ENCODE data around the gene C5orf52.
"Not testable (repeated sequence)": the region's sequence is repeated elsewhere in the genome, so short reads cannot be mapped to it uniquely, and the experiment has no call there.

Gene C5orf52

DNA sequence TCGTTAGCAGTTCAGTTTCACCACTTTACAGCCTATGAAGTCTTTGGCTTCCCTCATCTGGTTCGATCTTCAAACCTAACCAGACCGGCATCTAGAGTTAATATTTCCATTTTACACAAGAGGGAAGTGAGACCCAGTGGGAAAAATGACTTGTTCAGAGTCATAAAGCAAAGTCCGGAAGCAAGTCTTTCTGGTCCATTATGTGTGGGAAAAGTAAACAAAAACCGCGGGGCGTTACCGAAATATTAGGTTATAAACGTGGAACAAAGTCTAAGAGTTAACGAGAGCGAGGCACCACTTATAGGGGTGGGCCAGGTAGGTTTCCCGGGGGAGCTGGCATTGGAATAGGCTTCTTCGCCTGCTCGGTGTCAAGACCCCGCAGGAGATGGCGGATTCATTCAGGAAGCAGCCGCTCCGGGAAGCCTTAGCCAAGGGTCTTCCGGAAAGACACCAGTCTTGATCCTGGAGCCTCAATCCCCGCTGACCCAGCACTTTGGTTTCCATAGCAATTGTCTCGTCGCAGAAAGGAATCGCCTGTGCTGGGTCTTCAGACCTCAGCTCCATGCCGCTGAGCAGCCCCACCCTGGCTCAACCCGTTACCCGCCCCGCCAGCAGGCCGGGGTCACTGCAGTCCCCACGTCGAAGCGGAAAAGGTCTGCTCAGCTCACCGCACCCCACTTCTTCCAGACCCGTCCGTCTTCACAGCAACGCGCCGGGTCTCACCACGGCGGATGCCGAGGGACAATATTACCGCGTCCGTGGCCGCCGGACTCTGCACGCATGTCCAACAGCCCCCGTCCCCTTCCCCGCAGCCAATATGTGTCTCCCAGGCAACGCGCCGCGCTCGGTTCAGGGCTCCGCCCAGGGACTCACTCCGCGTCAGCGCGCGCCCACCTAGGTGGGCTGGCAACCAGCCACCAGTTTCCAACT, at the start of gene C5orf52:
Gene C5orf52, plus strand, starts transcription at position 872 of the 930 bp plus-strand sequence. CDS start 82 bp downstream, outside the sequence.
- peak; percentile 8 for DNase-seq (ENCODE audit: low spot score)

DNA sequence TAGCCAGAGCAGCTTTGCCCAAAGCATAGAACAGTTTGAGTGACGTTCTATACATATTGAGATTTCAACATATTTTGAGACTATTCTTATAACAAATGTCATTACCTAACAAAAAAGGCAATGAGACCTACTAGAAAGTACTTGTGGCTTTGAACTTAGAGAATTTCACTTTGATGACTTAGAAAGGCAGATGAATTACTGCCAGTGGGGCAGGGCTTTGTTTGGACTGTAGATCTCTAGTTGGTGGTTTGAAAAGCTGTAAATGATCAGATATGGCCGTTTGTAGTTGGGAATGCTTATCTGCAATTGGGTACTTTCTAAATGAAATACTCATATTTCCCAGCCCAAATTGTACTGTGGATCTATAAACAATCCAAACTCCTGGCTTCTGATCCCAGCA, 47.2 kb upstream of the C5orf52 start:
- no peak for DNase-seq (ENCODE audit: low spot score)

DNA sequence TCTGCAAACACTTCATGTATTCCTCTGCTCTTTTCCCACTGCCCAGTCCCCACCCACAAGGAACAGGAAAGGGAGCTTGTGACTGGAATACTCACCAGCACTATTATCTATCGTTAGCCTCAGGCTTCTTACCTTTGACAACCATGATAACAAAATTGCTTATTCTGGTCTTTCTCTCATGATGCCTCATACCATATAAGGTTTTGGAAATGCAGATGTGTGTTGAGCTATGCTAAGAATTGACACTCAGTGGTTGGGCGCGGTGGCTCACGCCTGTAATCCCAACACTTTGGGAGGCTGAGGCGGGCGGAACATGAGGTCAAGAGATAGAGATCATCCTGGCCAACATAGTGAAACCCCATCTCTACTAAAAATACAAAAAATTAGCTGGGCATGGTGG, 44.5 kb upstream of the C5orf52 start:
- DNase-seq (ENCODE audit: low spot score), result no peak

DNA sequence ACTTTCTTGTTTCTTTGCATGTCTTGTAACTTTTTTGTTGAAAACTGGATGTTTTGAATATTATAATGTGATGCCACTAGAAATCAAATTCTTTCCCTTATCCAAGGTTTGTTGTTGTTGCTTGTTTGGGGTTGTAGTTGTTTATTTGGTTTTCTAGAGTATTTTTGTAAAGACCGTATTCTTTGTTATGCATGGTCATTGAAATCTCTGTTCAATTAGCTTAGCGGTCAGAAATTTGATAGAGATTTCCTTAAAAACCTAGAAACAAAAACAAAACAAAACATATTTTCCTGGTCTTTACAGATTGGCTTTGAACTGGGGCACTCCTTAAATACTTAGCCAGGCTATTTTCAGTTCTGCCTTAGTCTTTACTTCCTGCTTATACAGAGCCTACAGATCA, 41.0 kb upstream of the C5orf52 start:
- DNase-seq (ENCODE audit: low spot score), result no peak

DNA sequence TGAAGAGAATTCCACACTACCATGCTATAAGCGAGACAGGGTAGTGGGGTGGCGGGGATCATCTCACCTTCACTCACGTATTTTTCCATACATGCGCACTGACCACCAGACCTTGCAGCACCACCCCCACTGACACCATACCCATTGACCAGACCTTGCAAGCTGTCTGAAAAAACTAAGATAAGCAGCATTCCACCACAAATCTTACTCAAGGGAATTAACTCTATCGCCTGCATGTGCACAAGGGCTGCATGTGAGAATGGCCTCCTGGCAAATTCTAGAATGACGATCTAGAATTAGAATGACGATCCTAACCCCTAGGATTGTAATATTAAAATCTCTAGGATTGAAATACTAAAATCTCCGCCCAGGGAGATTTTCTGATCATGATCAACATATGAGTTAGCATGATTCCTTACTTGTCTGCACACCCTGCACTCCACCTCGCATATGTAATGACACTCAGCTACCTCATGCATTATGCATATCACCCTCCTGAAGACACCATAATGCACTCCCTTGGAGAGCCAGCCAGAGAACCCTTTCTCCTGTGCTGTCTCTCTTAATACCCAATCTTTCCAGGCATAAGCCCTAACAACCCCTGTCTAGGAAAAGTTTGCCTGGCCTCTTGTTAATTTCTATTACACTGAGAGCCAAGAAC, 30.8 kb upstream of the C5orf52 start:
- no peak for DNase-seq (ENCODE audit: low spot score)

DNA sequence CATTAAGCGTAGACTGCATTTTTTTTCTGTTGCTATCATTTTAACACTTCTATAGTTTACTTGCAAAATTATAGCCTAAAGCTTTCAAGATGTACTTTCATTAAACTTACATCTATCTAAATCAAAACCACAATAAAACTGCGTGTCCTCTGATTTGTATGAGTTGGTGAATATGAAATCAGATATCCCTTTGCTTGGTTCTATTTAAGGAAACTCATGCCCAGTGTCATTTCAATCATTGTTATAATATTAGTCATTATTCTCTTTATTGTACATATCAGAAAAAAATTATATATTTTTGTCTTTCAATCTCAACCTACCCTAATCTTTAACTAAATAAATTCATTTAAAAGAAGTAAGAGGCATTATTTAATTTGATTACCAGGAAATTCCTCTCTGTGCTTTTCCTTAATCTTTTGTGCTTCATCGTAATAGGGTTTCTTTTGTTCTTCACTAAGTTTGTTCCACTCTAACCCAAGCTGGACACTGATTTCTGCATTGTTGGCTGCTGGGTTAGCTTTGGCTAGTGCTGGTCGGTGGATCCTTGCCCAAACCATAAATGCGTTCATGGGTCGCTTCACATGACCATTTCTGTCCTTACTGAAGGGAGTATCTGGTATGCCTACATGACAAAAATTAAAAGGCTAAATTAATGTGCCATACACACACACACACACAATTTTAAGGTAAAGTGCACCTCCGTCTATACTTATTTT, 22.9 kb upstream of the C5orf52 start:
- no peak for DNase-seq (ENCODE audit: low spot score)

DNA sequence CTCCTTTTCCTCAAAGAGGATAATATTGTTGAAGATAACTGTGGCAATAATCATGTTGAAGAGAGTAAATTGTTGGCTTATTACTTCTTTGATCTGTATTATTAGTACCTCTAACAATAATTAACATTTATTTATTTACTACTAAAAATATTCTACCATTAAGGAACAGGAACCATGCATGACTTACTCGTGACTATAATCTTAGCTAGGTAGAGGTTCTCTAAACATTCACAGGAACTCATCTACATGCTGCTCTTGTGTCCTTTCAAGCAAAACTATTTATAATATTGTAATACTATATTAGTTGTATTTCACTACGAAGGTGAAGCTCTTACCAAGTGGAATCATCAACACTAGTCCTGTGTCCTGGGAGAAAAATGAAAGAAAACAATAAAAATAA, 22.2 kb upstream of the C5orf52 start:
- DNase-seq (ENCODE audit: low spot score), result no peak

DNA sequence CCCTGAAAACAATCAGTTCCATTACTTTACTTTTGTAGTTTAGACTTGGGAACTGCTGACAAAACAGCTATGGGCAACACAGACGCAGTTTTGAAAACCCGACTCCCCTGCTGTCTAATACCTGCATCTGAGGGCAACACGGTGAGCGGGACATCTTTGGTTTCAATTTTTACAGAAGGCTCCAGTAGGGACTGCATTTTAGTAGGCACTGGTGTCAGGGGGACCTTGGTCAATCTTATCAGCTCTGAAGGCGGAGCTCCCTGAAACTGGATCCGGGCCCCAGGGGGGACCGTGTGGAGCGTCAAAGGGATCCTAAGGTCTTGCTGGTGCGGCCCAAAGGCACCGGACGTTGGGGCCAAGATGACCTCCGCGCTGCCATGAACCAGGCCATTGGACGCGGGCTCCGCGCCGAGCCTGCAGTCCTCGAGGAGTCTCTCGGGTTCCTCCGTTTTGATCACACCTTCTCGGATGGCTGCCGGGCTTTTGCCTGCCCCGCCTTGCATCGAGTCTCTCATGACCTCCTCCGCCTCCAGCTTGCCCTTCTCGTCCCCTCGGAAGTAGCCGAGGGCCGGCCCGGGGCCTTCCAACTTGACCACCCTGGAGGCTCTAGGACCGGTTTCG, 20.2 kb upstream of the C5orf52 start:
- no peak for DNase-seq (ENCODE audit: low spot score)

DNA sequence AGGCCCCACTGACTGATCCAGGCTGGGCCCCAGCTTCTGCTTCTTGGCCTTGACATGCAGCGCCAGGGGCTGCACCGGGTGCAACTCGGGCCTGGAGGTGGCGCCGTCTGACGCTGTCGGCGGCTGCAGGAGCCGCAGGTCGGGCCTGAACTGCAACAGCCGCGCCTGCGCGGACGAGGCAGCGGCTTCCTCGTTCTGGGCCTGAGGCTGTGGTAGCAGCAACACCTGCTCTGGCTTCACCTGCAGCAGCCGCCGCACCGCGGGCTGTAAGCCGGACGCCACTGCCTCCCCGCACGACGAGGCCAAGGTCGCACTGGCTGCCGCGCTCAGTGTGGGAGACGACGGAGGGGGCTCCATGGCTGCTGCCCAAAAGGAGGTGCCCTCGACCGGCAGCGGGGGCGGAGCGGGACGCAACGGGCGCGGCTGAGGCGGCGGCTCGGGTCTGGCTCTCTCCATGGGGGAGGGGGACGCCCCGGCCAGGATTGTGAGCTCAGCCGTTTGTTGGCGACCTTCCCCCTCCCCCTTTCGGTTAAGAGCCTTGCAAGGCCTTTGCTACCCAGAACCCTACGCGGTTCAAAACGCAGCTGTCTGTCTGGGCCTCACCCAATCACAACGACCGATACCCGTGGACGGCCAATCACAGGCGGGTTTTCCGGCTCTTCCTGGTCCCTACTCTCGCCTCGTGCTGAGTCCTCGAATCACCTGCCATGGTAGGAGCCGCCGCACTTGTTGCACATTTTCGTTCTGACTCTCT, 19.5 kb upstream of the C5orf52 start:
- DNase-seq (ENCODE audit: low spot score), result peak; percentile 87

DNA sequence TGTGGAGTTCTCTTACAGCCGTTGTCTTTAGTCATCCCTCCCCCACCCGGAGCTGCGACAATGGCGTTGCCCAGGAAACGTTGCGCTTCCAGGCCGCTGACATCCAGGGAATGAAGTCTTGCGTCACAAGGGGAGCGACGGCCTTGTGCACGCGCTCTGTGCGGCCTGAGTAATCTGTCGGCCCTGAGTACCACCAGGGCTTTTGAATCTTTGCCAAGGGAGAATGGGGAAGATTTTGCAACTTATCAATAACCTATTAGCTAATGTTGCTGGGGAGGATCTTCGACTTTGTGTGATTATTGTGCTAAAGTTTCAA, 19.0 kb upstream of the C5orf52 start, which contains the start of gene SOX30:
Gene SOX30, minus strand, starts transcription at position 62 of the 316 bp plus-strand sequence. CDS start 360 bp downstream, outside the sequence.
- no peak for DNase-seq (ENCODE audit: low spot score)

DNA sequence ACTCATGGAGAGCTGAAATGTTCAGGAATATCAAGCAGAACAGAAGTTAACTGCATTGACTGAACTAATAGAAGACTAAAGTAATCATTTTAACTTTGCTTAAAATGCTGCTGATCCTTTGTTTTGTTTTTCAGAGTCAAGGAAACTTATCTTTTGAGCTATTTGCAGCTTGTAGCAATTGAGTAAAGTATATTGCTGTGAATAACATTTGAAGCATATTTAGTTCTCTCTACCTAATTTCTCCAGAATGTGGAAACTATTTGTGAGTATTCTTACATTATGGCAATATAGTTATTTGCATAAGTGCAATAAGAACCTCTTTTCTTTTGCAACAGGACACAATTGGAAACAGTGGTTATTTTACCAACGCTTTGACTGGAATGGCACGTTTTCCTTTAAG, 13.8 kb upstream of the C5orf52 start:
- DNase-seq (ENCODE audit: low spot score), result no peak

DNA sequence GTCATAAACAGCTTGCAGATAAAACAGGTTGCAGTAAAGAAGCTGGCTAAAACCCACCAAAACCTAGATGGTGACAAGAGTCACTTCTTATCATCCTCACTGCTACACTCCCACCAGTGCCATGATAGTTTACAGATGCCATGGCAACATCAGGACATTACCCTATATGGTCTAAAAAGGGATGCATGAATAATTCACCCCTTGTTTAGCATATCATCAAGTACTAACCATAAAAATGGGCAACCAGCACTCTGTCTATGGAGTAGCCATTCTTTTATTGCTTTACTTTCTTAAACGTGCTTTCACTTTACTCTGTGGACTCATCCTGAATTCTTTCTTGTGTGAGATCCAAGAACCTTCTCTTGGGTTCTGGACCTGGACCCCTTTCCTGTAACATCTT, 12.4 kb upstream of the C5orf52 start:
- DNase-seq (ENCODE audit: low spot score), result no peak

DNA sequence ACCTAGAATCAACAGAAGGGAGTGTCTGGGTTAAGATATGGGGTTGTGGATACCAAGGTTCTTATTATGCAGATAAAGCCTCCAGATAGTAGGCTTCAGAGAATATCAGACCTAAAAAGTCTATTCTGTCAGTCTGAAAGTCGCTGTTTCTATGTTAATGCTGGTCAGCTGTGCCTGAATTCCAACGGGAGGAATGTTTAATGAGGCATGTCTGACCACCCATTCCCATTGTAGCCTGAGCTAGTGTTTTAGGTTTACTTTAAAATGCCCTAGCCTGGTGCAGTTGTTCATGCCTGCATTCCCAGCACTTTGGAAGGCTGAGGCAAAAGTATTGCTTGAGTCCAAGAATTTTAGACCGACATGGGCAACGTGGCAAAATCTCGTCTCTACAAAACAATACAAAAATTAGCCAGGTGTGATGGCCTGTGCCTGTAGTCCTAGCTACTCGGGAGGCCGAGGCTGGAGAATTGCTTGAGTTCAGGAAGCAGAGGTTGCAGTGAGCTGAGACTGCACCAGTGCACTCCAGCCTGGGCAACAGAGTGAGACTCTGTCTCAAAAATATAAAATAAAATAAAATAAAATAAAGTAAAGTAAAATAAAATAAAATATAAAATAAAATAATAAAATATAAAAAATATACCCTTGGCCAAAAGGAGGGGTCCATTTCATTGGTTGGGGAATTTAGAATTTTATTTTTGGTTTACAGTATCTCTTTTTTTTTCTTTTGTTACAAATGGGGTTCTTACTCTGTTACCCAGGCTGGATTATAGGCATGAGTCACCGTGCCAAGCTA, 11.3 kb upstream of the C5orf52 start:
- no peak for DNase-seq (ENCODE audit: low spot score)

DNA sequence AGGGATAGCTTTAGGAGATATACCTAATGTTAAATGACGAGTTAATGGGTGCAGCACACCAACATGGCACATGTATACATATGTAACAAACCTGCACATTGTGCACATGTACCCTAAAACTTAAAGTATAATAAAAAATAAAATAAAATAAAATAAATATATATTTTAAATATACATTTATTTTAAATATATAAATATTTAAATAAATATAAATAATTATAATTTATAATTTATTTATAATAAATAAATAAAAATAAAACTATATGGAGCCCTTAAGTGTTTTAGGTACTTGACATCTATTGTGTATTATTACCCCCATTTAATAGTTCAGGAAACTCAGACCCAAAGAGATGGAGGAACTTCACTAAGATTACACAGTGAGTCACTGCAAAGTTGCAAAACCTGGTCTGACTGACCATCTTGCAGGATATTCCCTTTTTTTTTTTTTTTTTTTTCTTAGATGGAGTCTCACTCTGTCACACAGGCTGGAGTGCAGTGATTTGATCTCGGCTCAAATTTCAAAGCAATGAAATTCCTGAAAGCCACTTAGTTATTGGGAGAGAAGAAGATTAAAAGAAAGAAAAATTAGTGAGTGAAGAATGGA, 5.8 kb upstream of the C5orf52 start:
- DNase-seq (ENCODE audit: low spot score), result no peak

DNA sequence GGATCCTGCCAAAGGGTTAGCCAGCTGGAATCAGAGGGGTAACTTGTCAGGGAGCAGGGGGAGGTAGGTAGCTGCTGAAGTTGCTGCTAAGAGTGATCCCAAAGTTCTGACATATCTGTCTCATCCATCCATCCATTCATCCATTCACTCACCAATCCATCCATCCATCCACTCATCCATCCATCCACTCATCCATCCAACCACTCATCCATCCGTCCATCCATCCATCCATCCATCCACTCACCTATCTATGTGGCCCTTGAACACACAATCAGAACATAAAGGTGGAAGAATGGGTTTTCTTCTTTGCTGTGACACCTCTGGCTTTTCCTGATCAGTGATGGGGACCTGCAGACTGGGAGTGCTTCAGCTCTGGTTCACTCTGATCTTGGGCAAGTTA, 3.0 kb upstream of the C5orf52 start:
- DNase-seq (ENCODE audit: low spot score), result no peak

DNA sequence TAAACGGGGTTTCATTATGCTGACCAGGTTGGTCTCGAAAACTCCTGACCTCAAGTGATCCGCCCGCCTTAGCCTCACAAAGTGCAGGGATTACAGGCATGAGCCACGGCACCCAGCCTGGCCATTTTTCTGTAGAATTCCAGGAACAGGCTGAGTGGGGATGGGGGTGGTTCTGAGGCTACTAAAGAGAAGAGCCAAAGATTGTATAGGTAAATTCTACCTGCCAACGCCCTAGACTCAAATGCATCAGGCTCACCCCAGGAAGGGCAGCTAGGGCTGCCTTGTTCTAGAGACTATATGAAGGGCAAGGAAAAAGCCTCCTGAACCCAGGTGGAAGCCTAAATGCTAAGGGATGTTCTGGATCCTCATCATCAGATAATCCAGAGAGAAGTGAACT, 1.6 kb upstream of the C5orf52 start:
- no peak for DNase-seq (ENCODE audit: low spot score)

DNA sequence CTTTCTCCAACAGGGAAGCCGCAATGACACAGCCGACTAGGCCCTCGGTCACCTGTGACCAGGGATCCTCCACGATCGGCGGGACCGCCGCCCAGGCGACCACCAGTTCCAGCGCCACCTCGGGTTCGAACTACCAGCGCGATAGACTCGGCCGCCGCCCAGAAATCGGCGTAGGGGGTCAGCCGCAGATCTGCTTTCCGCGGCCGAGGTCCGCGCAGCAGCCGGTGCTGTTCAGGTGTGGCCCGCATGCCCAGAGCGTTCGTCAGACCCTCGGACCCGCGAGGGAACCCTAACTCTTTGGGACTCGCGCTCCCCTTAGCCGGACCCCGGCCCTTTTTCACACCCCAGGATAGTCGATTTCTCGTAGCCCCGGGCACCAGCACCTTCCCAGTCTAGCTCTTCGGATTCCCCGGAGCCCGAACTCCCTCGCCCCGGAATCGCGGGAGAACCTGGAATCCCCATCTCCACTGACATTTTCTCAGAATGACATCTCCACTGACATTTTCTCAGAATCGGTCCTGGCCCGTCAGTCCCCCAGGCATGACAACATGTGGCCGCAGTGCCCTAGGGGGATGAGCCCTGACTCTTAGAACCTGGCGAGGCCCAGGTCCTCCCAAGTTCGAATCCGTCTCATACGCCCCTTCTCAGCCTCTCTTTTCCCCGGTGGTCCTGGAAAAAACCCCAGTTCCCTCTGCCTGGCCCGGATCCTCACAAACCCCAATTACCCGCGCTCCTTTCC, 428 bp downstream of the C5orf52 start:
- DNase-seq (ENCODE audit: low spot score), result no peak

DNA sequence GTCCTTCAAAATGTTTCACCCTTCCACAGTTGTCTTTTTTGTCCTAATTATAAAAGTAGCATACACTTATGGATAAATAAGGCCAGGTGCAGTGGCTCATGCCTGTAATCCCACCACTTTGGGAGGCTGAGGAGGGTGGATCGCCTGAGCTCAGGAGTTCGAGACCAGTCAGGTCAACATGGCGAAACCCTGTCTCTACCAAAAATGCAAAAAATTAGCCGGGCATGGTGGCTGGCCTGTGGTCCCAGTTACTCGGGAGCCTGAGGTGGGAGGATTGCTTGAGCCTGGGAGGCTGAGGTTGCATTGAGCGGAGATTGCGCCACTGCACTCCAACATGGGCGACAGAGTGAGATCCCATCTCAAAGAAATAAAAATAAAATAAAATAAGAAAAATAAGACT, 1.6 kb downstream of the C5orf52 start:
- no peak for DNase-seq (ENCODE audit: low spot score)

DNA sequence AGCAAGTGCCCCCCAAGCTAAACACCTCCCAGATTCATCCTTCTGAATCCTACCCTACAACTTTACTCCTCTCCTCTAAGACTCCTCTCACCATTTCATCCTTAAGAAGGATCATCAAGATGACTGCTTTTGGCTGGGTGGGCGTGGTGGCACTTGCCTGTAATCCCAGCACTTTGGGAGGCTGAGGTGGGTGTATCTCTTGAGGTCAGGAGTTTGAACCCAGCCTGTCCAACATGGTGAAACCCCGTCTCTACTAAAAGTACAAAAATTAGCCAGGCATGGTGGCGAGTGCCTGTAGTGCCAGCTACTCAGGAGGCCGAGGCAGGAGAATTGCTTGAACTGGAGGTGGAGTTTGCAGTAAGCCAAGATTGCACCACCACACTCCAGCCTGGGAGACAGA, 3.0 kb downstream of the C5orf52 start:
- not testable (repeated sequence) for DNase-seq (ENCODE audit: low spot score)

DNA sequence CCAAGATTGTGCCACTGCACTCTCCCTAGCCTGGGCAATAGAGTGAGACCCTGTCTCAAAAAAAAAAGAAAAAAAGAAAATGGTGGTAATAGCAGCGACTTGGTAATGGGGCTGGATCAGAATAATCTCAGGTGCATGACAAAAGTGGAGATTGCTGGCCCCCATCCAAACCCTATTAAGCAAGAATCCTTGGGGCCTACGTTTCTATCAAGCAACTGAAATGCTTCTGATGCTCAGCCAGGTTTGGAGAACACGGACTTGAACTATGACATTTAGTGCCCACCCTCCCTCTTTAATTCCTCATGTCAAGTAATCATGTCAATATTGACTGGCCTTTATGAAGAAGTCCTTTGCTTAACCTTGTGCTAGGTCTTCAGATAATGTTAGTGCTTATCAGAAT, 6.6 kb downstream of the C5orf52 start:
- DNase-seq (ENCODE audit: low spot score), result no peak
